GM12872 (cell line): ENCODE results near the gene QPCT.

Experiments
- TF ChIP-seq, protein P1 (sequence below): IDR thresholded peaks from 3 replicates; pipeline ENCODE4 v1.5.1; 2011; ENCODE audit warnings: low read depth, mild to moderate bottlenecking, low read length, moderate library complexity; ENCODE audit not compliant: insufficient read depth

Gene QPCT

DNA sequence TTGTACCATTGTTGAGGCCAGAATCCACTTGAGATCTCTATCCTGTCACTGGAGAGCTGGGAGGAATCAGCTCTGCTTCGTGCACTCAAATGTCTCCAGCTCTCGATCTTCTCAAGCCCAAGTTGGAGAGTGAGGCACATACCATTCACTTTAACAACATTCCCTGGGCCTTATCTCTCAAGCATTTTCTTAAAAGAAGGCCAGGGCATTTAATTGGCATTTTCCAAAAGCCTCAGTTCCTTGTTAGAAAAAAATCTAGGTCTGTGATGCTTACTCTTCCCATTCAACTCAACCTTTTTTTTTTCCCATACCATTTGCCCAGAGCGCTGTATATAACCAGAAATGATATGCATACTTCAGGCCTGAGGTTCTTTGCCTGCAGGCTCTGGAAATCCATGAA, 10.1 kb downstream of the QPCT start:
- TF ChIP-seq, protein P1, sequence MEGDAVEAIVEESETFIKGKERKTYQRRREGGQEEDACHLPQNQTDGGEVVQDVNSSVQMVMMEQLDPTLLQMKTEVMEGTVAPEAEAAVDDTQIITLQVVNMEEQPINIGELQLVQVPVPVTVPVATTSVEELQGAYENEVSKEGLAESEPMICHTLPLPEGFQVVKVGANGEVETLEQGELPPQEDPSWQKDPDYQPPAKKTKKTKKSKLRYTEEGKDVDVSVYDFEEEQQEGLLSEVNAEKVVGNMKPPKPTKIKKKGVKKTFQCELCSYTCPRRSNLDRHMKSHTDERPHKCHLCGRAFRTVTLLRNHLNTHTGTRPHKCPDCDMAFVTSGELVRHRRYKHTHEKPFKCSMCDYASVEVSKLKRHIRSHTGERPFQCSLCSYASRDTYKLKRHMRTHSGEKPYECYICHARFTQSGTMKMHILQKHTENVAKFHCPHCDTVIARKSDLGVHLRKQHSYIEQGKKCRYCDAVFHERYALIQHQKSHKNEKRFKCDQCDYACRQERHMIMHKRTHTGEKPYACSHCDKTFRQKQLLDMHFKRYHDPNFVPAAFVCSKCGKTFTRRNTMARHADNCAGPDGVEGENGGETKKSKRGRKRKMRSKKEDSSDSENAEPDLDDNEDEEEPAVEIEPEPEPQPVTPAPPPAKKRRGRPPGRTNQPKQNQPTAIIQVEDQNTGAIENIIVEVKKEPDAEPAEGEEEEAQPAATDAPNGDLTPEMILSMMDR: no peak

DNA sequence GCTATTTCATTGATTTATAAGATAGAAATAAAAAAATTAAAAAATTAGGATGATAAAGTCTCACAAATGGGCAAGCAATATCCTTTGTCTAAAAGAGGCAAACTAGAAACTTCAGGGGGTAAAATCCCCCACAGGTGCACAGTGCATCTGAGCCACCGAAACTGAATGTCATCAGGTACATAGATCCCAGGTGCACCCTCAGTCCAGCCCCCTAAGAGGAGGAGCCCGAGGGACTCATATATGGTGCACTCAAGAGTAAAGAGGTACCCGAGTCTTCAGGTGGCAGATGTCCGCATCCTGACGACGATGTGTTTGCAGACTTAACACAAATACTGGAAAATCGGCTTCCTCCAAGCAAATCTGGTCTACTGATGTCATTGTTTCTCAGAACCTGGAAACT, 11.3 kb downstream of the QPCT start:
- TF ChIP-seq, protein P1: no peak

DNA sequence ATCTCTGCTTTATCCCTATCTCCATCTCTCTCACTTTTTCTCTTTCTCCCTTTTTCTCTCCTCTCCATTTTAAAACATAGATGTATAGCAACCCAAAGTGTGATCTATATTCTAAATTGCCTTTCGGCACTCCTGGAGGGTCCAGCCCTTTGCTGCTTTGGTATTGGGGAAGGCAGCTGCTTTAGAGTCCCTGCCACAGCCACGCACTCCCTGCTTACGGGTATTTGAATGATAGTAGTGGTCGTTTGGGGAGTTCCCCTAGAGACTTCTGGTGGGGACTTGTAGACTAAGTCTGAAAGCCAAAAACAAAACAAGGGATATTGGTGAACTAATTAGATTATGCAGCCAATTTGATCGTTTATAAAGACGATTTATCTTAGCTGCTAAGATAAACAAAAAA, 11.9 kb downstream of the QPCT start:
- TF ChIP-seq, protein P1: no peak

DNA sequence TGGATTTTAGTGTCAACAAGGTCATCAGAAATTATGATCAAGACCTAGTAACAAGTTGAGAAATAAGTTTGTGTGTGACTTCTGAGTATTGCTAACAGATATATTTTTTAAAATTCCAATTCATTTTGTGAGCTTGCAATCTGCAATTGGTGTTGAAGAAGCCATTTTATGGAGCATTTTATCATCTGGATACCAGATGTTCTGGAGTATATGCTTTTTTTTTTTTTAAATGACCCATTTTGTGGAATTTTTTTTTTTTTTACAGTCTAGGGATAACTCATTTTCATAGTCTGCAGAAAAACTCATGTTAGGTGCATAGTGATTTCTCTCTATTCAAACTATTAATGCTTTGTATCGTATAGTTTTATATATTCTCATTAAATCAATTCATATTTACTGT, 12.6 kb downstream of the QPCT start:
- TF ChIP-seq, protein P1: no peak

DNA sequence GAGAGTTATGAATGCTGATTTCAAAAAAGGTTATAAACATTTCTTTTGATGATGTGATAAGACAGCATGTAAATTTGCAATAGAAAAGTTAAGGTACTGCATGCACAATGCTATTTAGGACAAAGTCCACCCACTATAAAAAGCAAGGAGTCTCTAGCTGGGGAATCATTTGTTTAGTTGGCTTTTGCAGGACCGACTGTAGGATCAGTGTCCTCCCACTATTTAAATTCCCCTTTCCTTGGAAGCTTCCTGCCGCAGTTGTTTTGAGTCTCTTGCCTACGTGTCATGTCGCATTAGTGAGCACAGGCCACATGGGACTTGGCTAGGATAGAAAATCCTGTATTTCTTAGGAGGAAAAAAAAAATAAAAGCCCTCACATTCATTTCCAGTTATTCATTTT, 13.1 kb downstream of the QPCT start:
- TF ChIP-seq, protein P1: no peak

DNA sequence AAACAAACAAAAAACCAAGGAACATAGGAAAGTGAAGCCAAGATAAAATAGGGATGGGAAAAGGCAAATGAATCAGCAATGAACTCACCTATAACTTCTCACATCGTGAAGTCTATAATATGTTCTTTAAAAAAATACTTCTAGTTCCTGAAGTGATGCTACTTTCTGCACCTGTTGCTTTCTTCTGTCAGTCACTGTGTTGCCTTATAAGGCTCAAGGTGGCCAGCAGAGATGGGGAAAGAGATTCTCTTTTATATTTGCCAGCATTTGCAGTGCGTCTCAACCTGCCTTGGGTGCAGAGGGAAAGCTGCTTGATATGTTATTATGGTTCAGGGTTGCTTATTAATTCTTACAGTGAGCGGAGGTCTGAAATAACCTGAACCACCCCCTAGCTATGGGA, 14.0 kb downstream of the QPCT start:
- TF ChIP-seq, protein P1: no peak

DNA sequence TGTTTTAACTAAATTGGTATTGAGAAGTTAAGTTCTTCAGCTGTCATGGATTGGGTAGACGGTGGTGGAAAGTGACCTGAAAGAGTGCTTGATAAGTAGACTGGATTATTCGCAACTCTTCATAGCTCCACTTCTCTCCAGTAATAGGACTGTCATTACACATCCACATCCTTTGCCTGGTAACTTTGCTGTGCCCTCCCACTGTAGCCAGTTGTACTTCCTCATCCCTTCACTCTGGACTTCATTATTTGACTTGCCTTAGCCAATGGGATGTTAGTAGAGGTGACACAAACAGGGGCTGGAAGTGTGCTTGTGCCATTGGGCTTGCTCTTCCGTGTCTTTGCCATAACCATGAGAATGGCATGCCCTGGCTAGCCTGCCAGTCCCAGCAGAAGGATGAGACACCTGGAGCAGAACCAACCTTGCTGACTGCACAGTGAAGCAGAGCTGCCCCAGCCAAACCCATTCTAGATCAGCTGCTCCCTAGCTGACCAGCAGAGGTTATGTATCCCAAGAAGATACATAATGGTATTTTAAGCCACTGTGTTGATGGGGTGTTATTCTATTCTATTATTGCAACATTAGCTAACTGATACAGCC, 16.9 kb downstream of the QPCT start:
- TF ChIP-seq, protein P1: no peak
